ENCODE data around the gene SNRNP70.

The SNRNP70 gene

GRCh38 chr19:49153167-49153809, 68.0 kb downstream of the SNRNP70 start:
- DNase-seq: no peak
- intact Hi-C loops (cut with DNase I): no loop called here

- no peak for DNase-seq
- intact Hi-C loops (cut with DNase I): no loop called here
Observed at GRCh38 chr19:49154279-49154678, 69.0 kb downstream of the SNRNP70 start.

GRCh38 chr19:49155005-49155819, 70.0 kb downstream of the SNRNP70 start, which contains the start of gene HRC:
TSS of gene HRC (minus strand) at chr19:49155396. CDS start at chr19:49155237, 159 bp downstream.
- intact Hi-C loops (cut with DNase I): no loop called here
- DNase-seq: no peak

- no peak for DNase-seq
- intact Hi-C loops (cut with DNase I): no loop called here
Observed at GRCh38 chr19:49155820-49156346, 70.6 kb downstream of the SNRNP70 start.

DNA sequence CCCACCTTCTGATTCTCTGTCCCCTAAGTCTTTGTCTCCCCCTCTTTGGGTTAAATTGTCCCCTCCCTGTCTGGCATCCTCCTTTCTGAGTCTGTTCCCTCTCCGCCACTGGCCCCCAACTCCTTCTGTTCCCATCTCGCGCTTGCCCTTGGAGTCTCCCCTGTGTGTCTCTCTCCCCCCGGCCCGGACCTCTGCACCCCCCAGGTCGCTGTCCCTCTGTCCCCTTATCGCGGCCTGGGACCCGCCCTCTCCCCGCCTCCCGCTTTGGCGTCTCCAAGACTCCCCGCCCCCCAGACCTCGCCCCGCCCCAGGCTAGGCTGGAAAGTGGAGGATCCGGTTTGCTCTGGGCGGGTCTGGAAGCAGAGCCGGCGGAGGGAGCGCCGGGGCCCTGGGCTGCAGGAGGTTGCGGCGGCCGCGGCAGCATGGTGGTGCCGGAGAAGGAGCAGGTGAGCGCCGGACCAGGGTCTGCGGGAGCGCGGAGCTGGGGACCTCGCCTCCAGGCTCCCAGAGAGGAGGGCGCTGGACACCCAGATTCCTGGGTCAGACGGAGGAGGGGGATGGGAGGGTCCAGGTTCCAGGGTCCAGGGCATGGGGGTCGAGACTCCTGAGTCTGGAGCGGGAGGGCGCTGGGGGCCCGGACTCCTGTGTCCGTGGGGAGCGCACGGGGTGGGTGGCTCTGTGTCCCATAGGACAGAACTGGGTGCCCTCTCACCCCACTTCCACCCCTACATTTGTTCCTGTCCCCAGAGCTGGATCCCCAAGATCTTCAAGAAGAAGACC, 72.4 kb downstream of the SNRNP70 start, which contains the start of gene TRPM4:
TSS of gene TRPM4 (plus strand) at position 348 of the 780 bp plus-strand sequence. CDS start at position 423, 75 bp downstream.
- peak in 41 of 42 donors; percentile 48 to 88 (median 71) for DNase-seq
- intact Hi-C loops (cut with DNase I): no loop called here

All from head of caudate nucleus (tissue), 42 donors.